ENCODE results near the gene AFDN.

AFDN gene

DNA sequence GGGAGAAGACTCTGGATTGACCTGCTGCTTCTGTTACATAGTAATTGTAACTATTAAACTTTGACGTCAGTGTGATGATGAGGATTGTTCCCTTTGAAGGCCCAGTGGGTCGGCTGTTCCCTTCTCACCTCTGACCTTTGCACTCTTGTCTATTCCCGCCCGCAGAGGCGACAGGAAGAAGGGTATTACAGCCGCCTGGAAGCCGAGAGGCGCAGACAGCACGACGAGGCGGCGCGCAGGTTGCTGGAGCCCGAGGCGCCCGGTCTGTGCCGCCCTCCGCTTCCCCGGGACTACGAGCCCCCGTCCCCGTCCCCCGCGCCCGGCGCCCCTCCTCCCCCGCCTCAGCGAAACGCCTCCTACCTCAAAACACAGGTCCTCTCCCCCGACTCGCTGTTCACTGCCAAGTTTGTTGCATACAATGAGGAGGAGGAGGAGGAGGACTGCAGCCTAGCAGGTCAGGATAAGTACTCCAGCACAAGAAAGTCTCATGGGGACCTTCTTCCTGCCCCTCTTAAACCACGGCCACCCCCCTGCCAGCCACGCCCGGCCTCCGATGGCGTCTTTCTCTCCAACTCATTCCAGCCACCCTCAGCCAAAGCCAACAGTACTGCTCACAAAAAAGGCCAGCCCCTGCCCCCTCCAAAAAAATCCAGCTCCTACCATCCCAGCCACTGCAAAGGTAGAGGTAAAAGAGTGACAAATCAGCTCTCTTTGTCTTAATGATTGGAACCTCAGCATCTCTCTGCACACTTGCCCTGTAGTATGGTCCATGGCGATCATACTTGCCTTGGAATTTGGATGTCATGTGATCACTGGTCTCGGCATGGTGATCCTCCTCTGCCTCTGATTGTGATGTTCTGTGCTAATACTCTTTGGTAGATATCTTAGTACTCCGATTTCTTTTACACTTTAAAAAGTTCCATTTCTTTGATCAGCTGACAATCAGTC is 139.2 kb downstream of the AFDN start:
- H3K4me3 ChIP-seq (replicated peaks; ENCODE audit: low read depth, low read length) = no peak overlapping the region
- DNase-seq (ENCODE audit: low read depth) = no peak
- TF ChIP-seq, protein P1, sequence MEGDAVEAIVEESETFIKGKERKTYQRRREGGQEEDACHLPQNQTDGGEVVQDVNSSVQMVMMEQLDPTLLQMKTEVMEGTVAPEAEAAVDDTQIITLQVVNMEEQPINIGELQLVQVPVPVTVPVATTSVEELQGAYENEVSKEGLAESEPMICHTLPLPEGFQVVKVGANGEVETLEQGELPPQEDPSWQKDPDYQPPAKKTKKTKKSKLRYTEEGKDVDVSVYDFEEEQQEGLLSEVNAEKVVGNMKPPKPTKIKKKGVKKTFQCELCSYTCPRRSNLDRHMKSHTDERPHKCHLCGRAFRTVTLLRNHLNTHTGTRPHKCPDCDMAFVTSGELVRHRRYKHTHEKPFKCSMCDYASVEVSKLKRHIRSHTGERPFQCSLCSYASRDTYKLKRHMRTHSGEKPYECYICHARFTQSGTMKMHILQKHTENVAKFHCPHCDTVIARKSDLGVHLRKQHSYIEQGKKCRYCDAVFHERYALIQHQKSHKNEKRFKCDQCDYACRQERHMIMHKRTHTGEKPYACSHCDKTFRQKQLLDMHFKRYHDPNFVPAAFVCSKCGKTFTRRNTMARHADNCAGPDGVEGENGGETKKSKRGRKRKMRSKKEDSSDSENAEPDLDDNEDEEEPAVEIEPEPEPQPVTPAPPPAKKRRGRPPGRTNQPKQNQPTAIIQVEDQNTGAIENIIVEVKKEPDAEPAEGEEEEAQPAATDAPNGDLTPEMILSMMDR (IDR thresholded peaks at IDR 0.05; ENCODE audit: low read length, missing control alignments) = no peak

DNA sequence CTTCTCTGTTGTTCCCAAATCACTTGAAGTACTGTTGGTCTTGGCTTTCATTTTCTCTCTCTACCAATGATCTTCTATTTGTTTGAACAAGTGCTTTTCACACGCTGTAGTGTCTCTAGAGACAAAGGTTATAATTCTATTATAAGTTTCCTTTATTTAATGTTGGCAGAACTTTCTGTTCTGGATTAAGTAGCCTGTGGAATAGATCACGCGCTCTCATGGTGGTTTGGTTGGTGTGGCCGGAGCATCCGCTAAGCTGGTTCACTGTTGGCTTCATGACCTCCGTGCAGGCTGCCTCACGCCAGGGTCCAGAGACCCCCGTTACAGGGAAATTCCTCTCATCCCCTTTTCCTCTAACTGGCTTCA is 139.8 kb downstream of the AFDN start:
- no peak for DNase-seq (ENCODE audit: low read depth)
- TF ChIP-seq, protein P1 (IDR thresholded peaks at IDR 0.05; ENCODE audit: low read length, missing control alignments) = no peak
- H3K4me3 ChIP-seq (replicated peaks; ENCODE audit: low read depth, low read length) = no peak overlapping the region

DNA sequence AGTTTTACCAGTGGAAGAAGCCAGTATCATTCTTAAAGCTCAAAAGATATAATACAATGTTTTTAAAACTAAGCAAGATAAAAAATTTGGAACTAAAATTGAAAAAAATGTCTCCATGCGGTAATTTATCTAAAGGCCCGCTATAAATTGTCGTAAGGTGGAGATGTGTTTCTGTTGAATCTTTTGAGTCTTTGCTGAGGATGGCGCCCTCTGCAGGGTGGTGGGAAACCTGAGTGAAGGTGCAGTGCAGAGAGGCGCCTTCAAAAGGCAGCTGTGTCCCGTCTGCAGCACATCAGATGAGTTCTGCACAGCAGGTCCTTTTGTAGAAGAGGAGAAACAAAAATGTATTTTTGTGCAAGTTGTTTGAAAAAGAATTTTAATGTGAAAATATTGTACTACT is 141.4 kb downstream of the AFDN start:
- DNase-seq (ENCODE audit: low read depth) = no peak
- no peak overlapping the region for H3K4me3 ChIP-seq (replicated peaks; ENCODE audit: low read depth, low read length)

DNA sequence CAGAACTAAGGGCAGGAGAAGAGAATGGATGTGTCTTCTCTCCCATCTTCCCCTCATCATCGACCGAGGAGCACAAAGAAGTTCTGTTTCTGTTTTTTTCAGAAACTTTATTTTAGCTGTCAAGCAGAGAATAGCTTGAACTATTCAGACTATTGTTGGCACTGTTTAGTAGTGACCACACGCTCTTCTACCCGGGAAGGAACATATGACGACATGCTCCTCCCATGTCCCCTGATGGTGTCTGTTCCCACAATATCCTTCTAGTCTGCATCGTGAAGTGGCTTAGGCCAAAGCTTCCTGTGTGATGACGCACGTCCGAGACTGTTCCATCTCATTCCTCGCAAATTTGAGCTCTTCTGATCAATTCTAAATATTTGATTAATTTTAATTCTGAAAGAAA is 143.5 kb downstream of the AFDN start:
- TF ChIP-seq, protein P1 (IDR thresholded peaks at IDR 0.05; ENCODE audit: low read length, missing control alignments) = no peak
- DNase-seq (ENCODE audit: low read depth) = no peak
- no peak overlapping the region for H3K4me3 ChIP-seq (replicated peaks; ENCODE audit: low read depth, low read length)

More for the DNA sequence above, 141.4 kb downstream of the AFDN start:
- TF ChIP-seq, protein P1 (IDR thresholded peaks at IDR 0.05; ENCODE audit: low read length, missing control alignments) = peak; percentile 30

DNA sequence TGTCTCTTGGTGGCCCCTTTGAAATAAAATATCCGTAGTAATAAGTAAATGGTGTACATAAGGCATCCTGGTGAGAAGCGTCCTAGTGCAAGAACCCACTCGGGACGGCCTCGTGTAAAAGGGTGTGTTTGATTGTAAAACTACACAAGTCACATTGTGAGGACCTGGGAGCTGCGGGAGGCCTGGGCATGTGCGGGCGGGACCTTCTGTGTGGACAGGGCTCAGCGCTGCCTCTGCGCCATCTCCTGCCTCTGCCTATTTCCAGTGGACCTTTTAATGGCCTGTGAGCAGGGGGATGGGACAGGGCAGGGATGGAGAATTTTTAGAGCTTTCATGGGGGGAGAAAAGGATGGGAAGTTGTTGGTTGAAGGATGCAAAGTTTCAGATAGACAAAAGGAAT is 145.5 kb downstream of the AFDN start:
- H3K4me3 ChIP-seq (replicated peaks; ENCODE audit: low read depth, low read length) = no peak overlapping the region
- TF ChIP-seq, protein P1 (IDR thresholded peaks at IDR 0.05; ENCODE audit: low read length, missing control alignments) = no peak

DNA sequence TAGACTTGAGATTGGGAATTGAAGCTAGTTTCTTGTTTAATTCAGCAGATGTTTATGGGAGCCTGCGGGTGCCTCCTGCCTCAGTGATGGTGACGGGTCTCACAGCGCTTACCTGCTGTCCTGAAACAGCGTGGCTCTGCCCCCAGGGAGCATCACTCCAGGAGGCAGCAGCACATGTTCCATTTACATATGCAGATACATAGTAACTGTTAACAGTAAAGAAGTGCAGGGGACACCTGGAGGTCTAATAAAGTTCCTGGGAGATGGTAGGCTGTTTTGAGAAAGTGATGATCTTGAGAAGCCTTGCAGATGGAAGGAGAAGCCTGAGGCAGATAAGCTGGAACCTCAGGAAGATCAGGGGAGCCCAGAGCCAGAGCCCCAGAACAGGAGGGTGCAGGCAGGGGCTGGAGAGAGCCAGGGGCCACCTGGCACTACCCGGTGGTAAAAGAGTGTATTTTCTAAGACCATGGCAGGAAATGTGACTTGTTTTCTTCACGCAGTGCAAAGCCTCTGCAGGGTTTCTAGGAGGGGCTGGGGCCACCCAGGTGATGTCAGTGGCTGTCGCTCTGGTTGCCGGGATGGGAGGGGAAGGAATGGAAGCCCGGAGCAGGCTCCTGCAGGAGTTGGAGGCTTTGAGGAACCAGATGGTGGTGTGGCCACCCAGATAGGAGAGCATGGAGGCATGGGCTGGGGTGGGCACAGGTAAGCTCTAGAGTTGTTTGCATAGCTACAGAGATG is 146.6 kb downstream of the AFDN start:
- TF ChIP-seq, protein P1 (IDR thresholded peaks at IDR 0.05; ENCODE audit: low read length, missing control alignments) = no peak

More for the DNA sequence above, 145.5 kb downstream of the AFDN start:
- DNase-seq (ENCODE audit: low read depth) = no peak

More for the DNA sequence above, 146.6 kb downstream of the AFDN start:
- no peak for DNase-seq (ENCODE audit: low read depth)
- no peak overlapping the region for H3K4me3 ChIP-seq (replicated peaks; ENCODE audit: low read depth, low read length)

All from fibroblast of pulmonary artery (primary cell).